ELF-1 (cell line): ENCODE measurements around the gene PHF24.
"Not testable (repeated sequence)": the region's sequence is repeated elsewhere in the genome, so short reads cannot be mapped to it uniquely, and the experiment has no call there.

Experiments
- DNase-seq: peaks from one replicate; pipeline ENCODE4 v3.0.0-alpha.2; 2016; ENCODE audit warnings: low read depth, low spot score

Gene PHF24

DNA sequence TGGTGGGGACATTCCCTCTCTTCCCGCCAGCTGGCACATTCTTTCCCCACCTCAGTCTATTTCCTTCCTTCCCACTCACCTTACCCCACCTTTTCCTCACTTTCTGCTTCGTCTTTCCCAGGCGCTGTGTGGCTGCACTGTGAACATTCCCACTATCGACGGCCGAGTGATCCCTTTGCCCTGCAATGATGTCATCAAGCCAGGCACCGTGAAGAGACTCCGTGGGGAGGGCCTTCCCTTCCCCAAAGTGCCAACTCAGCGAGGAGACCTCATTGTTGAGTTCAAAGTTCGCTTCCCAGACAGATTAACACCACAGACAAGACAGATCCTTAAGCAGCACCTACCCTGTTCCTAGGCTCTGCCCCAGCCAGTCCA is 38.8 kb downstream of the PHF24 start:
- DNase-seq, result no peak

- no peak for DNase-seq
Observed at GRCh38 chr9:34997379-34997781, 39.3 kb downstream of the PHF24 start.

GRCh38 chr9:34998266-34998665 is 40.2 kb downstream of the PHF24 start:
- no peak for DNase-seq

DNA sequence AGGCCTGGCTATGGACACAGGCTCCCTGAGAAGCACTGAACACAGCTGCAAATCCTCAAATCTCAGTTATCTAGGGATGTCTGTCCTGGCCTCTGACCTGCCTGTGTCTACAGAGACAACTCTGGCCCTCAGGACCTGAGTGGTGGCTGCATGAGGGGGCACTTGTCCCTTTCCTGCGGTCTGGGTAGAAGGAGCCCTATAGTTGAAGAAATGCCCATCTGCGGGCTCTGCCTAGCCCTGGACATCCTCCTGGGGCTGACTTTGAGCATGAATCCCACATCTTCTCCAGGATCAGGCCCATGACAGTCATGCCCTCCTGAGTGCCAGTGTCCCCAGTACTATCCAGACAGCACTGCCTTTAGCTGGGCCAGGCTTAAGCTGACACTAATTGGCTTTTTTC is 41.5 kb downstream of the PHF24 start:
- no peak for DNase-seq

DNA sequence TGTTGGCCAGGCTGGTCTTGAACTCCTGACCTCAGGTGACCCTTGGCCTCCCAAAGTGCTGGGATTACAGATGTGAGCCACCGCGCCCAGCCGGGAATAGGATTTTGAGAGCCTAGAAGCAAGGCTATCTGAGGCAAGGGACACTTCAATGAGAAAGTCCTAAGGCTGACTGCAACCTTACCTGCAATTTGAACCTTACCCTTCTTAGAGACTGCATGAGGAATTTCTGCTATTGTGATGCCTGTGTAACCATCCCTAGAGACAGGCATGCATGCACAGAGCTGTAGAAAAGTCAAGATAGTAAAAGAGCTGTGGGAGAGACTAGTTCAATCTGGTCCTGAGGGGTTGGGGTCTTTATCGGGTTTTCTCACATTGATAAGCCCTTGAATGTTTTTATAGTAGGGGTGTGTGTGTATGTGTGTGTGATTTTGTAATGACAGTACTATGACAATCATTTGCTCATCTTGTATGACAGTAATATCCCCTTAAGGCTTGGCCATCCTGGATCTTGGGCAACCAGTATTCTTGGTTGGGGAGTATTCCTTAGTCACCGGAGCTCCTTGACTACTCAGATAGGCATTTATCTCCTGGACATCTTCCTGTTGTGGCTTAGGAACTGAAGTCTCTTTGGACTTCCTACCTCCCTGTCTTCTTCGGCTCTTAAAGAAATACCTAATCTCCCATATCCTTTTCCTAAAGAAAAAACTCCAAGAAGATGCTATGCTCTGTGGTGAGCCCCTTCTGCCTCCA is 42.6 kb downstream of the PHF24 start:
- peak; percentile 35 for DNase-seq

- DNase-seq, result no peak
Observed at GRCh38 chr9:35001285-35001677, 43.2 kb downstream of the PHF24 start.

DNA sequence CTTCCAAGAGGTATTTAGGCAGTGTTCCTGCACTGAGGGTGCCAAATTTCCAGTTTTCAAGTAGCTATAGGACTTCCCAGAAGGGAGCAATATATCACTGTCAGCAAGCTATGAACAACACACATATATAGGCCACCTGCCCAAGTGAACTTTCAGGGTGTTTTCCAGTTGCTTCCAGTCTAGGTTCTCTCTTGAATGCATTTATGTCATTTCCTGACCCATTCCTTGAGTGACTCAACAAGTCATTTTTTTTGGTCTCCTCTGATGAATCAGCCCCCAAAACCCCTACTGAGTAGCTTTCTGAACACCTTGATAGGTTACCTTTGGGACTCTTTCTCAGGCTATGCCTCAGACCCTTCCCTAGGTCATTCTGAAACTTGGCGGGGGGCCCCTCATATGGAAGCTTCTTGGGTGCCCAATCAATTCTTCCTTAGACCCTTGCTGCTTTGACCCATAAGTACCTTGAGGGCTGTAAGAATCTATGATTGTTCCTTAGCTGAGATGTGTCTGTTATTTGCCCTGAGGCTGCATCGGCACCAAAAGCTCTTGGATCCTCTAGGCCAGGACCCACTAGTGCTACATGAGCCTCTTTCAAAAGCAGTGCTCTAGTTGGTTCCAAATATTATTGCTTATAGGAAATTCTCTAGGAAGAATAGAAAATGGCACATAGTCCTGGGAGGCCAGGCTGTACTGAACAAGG is 43.9 kb downstream of the PHF24 start:
- no peak for DNase-seq

DNA sequence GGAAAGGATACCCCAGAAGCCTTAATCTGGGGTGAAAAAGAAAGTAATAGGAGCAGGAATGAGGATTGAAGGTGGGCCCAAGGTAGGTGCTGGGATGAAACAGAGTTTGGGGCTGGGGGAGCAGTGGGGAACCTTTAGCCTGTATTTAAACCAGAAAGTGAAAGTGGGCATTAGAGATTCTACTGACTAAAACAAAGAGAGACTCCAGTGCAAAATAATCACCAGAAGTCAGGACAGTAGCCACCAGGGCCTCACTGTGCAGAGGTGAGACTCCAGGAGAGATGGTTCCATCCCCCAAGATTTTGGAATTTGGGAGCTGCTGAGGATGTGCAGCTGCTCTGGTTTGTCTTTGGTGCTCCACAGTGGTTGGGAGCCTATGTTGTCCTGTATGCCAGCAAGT is 44.5 kb downstream of the PHF24 start:
- DNase-seq, result no peak

DNA sequence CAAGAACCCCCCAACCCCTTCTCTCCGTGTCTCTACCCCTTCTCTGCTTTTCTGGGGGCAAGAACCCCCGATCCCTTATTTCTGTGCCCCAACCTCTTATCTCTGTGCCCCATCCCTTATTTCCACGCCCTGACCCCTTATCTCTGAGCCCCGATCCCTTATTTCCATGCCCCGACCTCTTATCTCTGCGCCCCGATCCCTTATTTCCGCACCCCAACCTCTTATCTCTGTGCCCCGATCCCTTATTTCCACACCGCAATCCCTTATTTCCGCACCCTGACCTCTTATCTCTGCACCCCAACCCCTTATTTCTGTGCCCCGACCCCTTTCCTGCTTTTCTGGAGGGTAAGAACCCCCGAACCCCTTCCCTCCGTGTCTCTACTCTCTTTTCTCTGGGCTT is 46.2 kb downstream of the PHF24 start:
- DNase-seq, result not testable (repeated sequence)

- DNase-seq, result no peak
Observed at GRCh38 chr9:35010351-35010958, 52.4 kb downstream of the PHF24 start.

GRCh38 chr9:35014517-35014916 is 56.4 kb downstream of the PHF24 start:
- no peak for DNase-seq

GRCh38 chr9:35023443-35023842 is 65.4 kb downstream of the PHF24 start:
- not testable (repeated sequence) for DNase-seq

DNA sequence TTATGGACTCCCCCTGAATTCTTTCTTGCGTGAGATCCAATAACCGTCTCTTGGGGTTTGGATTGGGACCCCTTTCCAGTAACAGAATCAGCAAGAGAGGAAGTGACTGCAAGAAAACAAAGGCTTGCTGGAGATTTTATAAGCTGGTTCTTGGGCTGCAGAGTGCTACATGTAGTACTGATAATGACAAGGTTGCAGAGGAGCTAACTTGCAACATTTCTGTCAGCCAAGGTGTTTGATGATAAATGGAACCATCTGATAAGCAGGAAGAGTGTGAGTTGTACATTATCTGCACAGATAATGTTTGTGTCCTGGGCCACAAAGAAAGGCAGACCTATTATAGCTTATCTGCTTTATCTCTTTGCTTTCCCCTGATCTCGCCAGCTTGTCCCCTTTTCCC is 68.6 kb downstream of the PHF24 start:
- no peak for DNase-seq

DNA sequence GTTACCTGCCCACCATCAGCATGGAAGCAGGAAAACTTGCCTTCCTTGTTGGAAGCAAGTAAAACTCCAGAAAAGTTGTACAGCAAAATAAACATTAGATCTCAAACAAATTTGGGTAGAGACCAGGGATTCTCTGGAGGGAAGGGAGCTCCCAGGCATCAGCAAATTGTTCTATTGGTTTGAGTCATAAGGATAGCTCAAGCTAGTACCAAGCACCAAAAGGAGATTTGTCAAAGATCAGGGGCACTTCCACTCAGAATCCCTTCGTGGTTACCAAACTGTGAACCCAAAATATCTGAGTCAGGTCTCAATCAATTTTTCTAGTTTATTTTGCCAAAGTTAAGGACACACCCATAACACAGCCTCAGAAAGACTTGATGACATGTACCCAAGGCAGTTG is 69.3 kb downstream of the PHF24 start:
- no peak for DNase-seq

GRCh38 chr9:35027860-35028259 is 69.8 kb downstream of the PHF24 start:
- no peak for DNase-seq

DNA sequence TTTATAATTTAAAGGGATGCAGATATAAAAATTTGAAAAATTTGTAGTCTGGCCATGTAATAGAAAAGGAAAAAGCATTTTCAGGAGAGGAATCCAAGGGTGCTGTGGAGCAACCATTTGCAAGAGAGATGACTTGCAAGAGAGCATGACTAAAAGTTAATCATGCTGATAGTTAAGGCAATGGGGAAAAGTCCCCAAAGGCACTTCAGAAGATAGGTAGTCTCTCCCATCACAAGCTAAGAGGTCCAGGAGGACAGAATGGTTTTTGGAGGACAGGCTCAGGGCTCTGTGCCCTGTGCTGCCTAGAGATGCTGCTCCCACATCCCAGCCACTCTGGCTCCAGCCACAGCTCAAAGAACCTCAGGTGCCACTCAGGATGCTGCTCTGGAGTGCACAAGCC is 70.3 kb downstream of the PHF24 start:
- no peak for DNase-seq

DNA sequence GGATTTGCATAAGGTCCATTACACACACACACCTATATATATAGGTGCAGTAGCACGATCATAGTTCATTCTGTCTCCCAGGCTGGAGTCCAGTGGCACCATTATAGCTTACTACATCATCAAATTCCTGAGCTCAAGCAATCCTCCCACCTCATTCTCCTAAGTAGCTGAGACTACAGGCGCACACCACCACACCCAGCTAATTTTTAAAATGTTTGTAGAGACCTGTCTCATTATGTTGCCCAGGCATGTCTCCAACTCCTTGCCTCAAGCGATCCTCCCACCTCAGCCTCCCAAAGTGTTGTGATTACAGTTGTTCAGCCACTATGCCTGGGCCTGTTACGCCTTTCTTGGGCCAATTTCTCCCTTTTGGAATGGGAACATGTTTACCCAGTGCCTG is 71.2 kb downstream of the PHF24 start:
- no peak for DNase-seq

DNA sequence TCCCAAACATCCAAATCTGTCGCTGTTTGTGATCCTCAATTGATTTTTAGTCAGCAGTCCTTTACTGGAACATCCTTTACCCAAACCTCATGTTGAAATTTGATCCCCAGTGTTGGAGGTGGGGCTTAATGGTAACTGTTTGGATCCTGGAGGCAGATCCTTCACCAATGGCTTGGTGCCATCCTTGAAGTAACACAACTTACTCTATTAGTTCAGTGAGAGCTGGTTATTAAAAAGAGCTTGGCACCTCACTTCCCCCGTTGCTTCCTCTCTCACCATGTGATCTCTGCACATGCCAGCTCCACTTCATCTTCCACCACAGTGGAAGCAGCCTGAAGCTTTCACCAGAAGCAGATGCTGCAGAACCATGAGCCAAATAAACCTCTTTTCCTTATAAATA is 71.8 kb downstream of the PHF24 start:
- DNase-seq, result no peak
